HepG2 (cell line): ENCODE measurements around the gene PROKR1. TPM values are rescaled to one million over a fixed set of nuclear protein-coding genes. Genes with fewer than 3 reads are reported as not detected.
A peak's percentile ranks its signal among the peaks of the same experiment; 100 is the strongest.

Experiments used
- AFF4 ChIP-seq: sonication (generic); formaldehyde crosslinking; IDR thresholded peaks from 2 replicates; pipeline ENCODE4 v1.4.0; 2020; ENCODE audit warnings: missing genetic modification reagents
- ASH2L ChIP-seq: fragments of 300-600, 200-600 bp; sonication (generic); IDR thresholded peaks from 2 replicates; pipeline ENCODE4 v1.7.0; 2017; ENCODE audit warnings: low read depth, mild to moderate bottlenecking, moderate library complexity, mixed read lengths, low read length; ENCODE audit not compliant: insufficient read length
- FOXP1 ChIP-seq, 2 experiments: fragments of 450-650 bp in 1 of 2; IDR thresholded peaks; 2 replicates each; pipeline ENCODE4 v1.6.1; 2017 to 2018; ENCODE audit warnings: antibody characterized with exemption in 1 of 2
- GABPA ChIP-seq, 2 experiments: IDR thresholded peaks; 2 replicates each; pipeline ENCODE4 v1.6.1; 2011 to 2016; ENCODE audit warnings: low read depth in 2 of 2, low read length in 1 of 2, missing biosample characterization in 1 of 2, missing genetic modification characterization in 1 of 2
- HOMEZ ChIP-seq: IDR thresholded peaks from 2 replicates; pipeline ENCODE4 v1.6.1; 2016; ENCODE audit warnings: low read depth
- HOXD1 ChIP-seq: sonication (generic); formaldehyde crosslinking; IDR thresholded peaks from 2 replicates; pipeline ENCODE4 v1.5.0; 2020; ENCODE audit warnings: missing genetic modification reagents
- MAFF ChIP-seq: IDR thresholded peaks from 2 replicates; pipeline ENCODE4 v1.6.1; 2011; ENCODE audit warnings: low read depth, low read length, improper control_type of control experiment
- MAZ ChIP-seq, 2 experiments: sonication (generic) in 1 of 2; formaldehyde crosslinking in 1 of 2; IDR thresholded peaks; 2 replicates each; pipeline versions ENCODE4 v1.5.0 to v1.6.1; 2012 to 2020; ENCODE audit warnings: low read depth in 2 of 2, mild to moderate bottlenecking in 2 of 2, borderline replicate concordance in 1 of 2, improper control_type of control experiment in 1 of 2, low read length in 1 of 2, missing genetic modification reagents in 1 of 2, moderate library complexity in 1 of 2
- MEIS1 ChIP-seq: sonication (generic); formaldehyde crosslinking; IDR thresholded peaks from 2 replicates; pipeline ENCODE4 v1.9.0; 2021; ENCODE audit warnings: mild to moderate bottlenecking, missing genetic modification reagents, moderate library complexity, borderline replicate concordance
- NCOA5 ChIP-seq: sonication (generic); formaldehyde crosslinking; IDR thresholded peaks from 2 replicates; pipeline ENCODE4 v1.4.0; 2020; ENCODE audit warnings: missing genetic modification reagents
- POGZ ChIP-seq: sonication (generic); formaldehyde crosslinking; IDR thresholded peaks from 2 replicates; pipeline ENCODE4 v1.4.0; 2020; ENCODE audit warnings: mild to moderate bottlenecking, missing genetic modification reagents
- ZFP82 ChIP-seq: sonication (generic); formaldehyde crosslinking; IDR thresholded peaks from 2 replicates; pipeline ENCODE4 v1.5.1; 2020; ENCODE audit warnings: mild to moderate bottlenecking, missing genetic modification reagents, borderline replicate concordance
- ZMYM4 ChIP-seq: sonication (generic); formaldehyde crosslinking; IDR thresholded peaks from 2 replicates; pipeline ENCODE4 v1.8.1; 2023; ENCODE audit warnings: mild to moderate bottlenecking, missing genetic modification reagents
- ZNF292 ChIP-seq: sonication (generic); formaldehyde crosslinking; IDR thresholded peaks from 2 replicates; pipeline ENCODE4 v1.8.1; 2022; ENCODE audit warnings: mild to moderate bottlenecking, low read depth, missing genetic modification reagents, borderline replicate concordance
- ZNF382 ChIP-seq: sonication (generic); formaldehyde crosslinking; IDR thresholded peaks from 2 replicates; pipeline ENCODE4 v1.5.0; 2020; ENCODE audit warnings: missing genetic modification reagents, mild to moderate bottlenecking, borderline replicate concordance
- ZNF780A ChIP-seq: sonication (generic); formaldehyde crosslinking; IDR thresholded peaks from 2 replicates; pipeline ENCODE4 v1.8.0; 2022; ENCODE audit warnings: mild to moderate bottlenecking, missing genetic modification reagents, moderate library complexity
- ZNF792 ChIP-seq: IDR thresholded peaks from 2 replicates; pipeline ENCODE4 v1.6.1; 2016
- ZSCAN5A ChIP-seq: sonication (generic); formaldehyde crosslinking; IDR thresholded peaks from 2 replicates; pipeline ENCODE4 v1.8.0; 2022; ENCODE audit warnings: mild to moderate bottlenecking, missing genetic modification reagents, borderline replicate concordance
- polyA plus RNA-seq, 8 experiments: library from polyadenylated mRNA; depleted of rRNA in 3 of 8; stranded (reverse) in 7 of 8; unstranded in 1 of 8; fragments of >200 nt; fragmentation: Illumina TruSeq in 4 of 8; extraction: Trizol in 4 of 8; gene quantifications; 2 replicates each; pipeline versions ENCODE4 v1.2.1 to v1.2.3, GENCODE V29; 2011 to 2016; ENCODE audit warnings: low read depth in 4 of 8, missing spikeins in 1 of 8, mixed read lengths in 1 of 8; ENCODE audit not compliant: insufficient read depth in 1 of 8
- total RNA-seq, 5 experiments: library from RNA; depleted of rRNA; stranded (reverse); fragments of >200 nt; fragmentation: Illumina TruSeq; extraction: Trizol; gene quantifications; 2 replicates each; pipeline ENCODE4 v1.2.3, GENCODE V29; 2016; ENCODE audit warnings: low read depth in 1 of 5
- TF ChIP-seq, protein P1 (sequence below): sonication (generic); formaldehyde crosslinking; IDR thresholded peaks from 2 replicates; pipeline ENCODE4 v1.5.1; 2020; ENCODE audit warnings: mild to moderate bottlenecking, moderate library complexity, missing genetic modification reagents

The PROKR1 gene
- total and polyA plus RNA-seq, 2 of the 13 experiments (the other 11 are each of a cell fraction or from before 2014, with no cell fraction given), result not detected

- TF ChIP-seq ZSCAN5A (CRISPR knock-in tag), result no peak
- TF ChIP-seq ZNF780A (CRISPR knock-in tag), result no peak
- no peak for TF ChIP-seq HOXD1 (CRISPR knock-in tag)
- no peak for TF ChIP-seq POGZ
- peak; percentile 40 for TF ChIP-seq MAFF
- TF ChIP-seq ASH2L, result peak; percentile 26
- TF ChIP-seq GABPA (IDR thresholded peaks at IDR 0.05; ENCODE audit: low read depth, low read length), result no peak
- peak; percentile 41; the same call in 1 of the 2 replicates for TF ChIP-seq GABPA (CRISPR knock-in tag; IDR thresholded peaks at IDR 0.05; ENCODE audit: low read depth)
- TF ChIP-seq ZFP82, result no peak
- no peak for TF ChIP-seq NCOA5 (CRISPR knock-in tag)
- TF ChIP-seq ZMYM4, result no peak
- TF ChIP-seq AFF4 (CRISPR knock-in tag), result no peak
- TF ChIP-seq, protein P1, sequence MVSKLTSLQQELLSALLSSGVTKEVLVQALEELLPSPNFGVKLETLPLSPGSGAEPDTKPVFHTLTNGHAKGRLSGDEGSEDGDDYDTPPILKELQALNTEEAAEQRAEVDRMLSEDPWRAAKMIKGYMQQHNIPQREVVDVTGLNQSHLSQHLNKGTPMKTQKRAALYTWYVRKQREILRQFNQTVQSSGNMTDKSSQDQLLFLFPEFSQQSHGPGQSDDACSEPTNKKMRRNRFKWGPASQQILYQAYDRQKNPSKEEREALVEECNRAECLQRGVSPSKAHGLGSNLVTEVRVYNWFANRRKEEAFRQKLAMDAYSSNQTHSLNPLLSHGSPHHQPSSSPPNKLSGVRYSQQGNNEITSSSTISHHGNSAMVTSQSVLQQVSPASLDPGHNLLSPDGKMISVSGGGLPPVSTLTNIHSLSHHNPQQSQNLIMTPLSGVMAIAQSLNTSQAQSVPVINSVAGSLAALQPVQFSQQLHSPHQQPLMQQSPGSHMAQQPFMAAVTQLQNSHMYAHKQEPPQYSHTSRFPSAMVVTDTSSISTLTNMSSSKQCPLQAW (CRISPR knock-in tag), result peak; percentile 73; the same call in 1 of the 2 replicates
- no peak for TF ChIP-seq FOXP1 (IDR thresholded peaks at IDR 0.05)
- peak; percentile 29; the same call in 1 of the 2 replicates for TF ChIP-seq FOXP1 (CRISPR knock-in tag; IDR thresholded peaks at IDR 0.05)
- 0 out of 2 replicates have a peak, but pooled peaks have one; percentile 13 for TF ChIP-seq ZNF792 (CRISPR knock-in tag)
- 0 out of 2 replicates have a peak, but pooled peaks have one; percentile 72 for TF ChIP-seq MEIS1 (CRISPR knock-in tag)
- TF ChIP-seq MAZ (IDR thresholded peaks at IDR 0.05; ENCODE audit: borderline replicate concordance, low read depth, low read length), result no peak
- no peak for TF ChIP-seq MAZ (CRISPR knock-in tag; IDR thresholded peaks at IDR 0.05; ENCODE audit: low read depth)
- TF ChIP-seq ZNF382, result no peak
- peak; percentile 19; the same call in 1 of the 2 replicates for TF ChIP-seq HOMEZ (CRISPR knock-in tag)
- peak; percentile 52; the same call in 1 of the 2 replicates for TF ChIP-seq ZNF292 (CRISPR knock-in tag)
Measured at GRCh38 chr2:68594674-68595492, 48.5 kb upstream of the PROKR1 start (continued).
